SIG-M5 (cell line): ENCODE results near the gene TYROBP.
"Not testable (repeated sequence)": the region's sequence is repeated elsewhere in the genome, so short reads cannot be mapped to it uniquely, and the experiment has no call there.

Experiments
- DNase-seq: peaks from one replicate; lab custom pipeline; 2025; lab: John Stamatoyannopoulos, UW

TYROBP gene

GRCh38 chr19:35908010-35908441 lies at the start of gene TYROBP:
Gene TYROBP (minus strand): TSS chr19:35908295. CDS start chr19:35908228, 67 bp downstream.
- no peak for DNase-seq

- DNase-seq, result not testable (repeated sequence)
Observed at GRCh38 chr19:35957411-35957810, 49.3 kb upstream of the TYROBP start.

- DNase-seq, result no peak
Observed at GRCh38 chr19:35955881-35956634, 48.0 kb upstream of the TYROBP start.

- no peak for DNase-seq
Observed at GRCh38 chr19:35949131-35949530, 41.0 kb upstream of the TYROBP start.

- no peak for DNase-seq
Observed at GRCh38 chr19:35946203-35946602, 38.1 kb upstream of the TYROBP start.

- no peak for DNase-seq
Observed at GRCh38 chr19:35945121-35945790, 37.2 kb upstream of the TYROBP start.

GRCh38 chr19:35944556-35944955 lies 36.5 kb upstream of the TYROBP start:
- no peak for DNase-seq

GRCh38 chr19:35943321-35944301 lies 35.5 kb upstream of the TYROBP start:
- no peak for DNase-seq

- DNase-seq, result no peak
Observed at GRCh38 chr19:35942235-35942634, 34.1 kb upstream of the TYROBP start.

- no peak for DNase-seq
Observed at GRCh38 chr19:35940839-35941238, 32.7 kb upstream of the TYROBP start.

- no peak for DNase-seq
Observed at GRCh38 chr19:35940078-35940775, 32.1 kb upstream of the TYROBP start.

GRCh38 chr19:35939307-35940077 lies 31.4 kb upstream of the TYROBP start:
- no peak for DNase-seq

- no peak for DNase-seq
Observed at GRCh38 chr19:35938282-35939224, 30.5 kb upstream of the TYROBP start.

- no peak for DNase-seq
Observed at GRCh38 chr19:35937345-35938281, 29.5 kb upstream of the TYROBP start.

GRCh38 chr19:35936738-35937268 lies 28.7 kb upstream of the TYROBP start:
- DNase-seq, result no peak

- no peak for DNase-seq
Observed at GRCh38 chr19:35935911-35936737, 28.0 kb upstream of the TYROBP start, which contains the start of gene LRFN3. Gene LRFN3 (plus strand): TSS chr19:35936374. CDS start chr19:35939426, 3,052 bp downstream.

- no peak for DNase-seq
Observed at GRCh38 chr19:35932291-35932936, 24.3 kb upstream of the TYROBP start.
